ENCODE measurements around the gene IRF5.
A peak's percentile ranks its signal among the peaks of the same experiment; 100 is the strongest.

Gene IRF5

GRCh38 chr7:128955981-128956380 is 18.3 kb downstream of the IRF5 start:
- no peak overlapping the region for H3K4me3 ChIP-seq (ENCODE audit: low read length)
- DNase-seq (ENCODE audit: low read depth) = peak; percentile 67
- TF ChIP-seq, protein P1, sequence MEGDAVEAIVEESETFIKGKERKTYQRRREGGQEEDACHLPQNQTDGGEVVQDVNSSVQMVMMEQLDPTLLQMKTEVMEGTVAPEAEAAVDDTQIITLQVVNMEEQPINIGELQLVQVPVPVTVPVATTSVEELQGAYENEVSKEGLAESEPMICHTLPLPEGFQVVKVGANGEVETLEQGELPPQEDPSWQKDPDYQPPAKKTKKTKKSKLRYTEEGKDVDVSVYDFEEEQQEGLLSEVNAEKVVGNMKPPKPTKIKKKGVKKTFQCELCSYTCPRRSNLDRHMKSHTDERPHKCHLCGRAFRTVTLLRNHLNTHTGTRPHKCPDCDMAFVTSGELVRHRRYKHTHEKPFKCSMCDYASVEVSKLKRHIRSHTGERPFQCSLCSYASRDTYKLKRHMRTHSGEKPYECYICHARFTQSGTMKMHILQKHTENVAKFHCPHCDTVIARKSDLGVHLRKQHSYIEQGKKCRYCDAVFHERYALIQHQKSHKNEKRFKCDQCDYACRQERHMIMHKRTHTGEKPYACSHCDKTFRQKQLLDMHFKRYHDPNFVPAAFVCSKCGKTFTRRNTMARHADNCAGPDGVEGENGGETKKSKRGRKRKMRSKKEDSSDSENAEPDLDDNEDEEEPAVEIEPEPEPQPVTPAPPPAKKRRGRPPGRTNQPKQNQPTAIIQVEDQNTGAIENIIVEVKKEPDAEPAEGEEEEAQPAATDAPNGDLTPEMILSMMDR (IDR thresholded peaks at IDR 0.05; ENCODE audit: insufficient read depth, low read depth, low read length, missing control alignments) = no peak

DNA sequence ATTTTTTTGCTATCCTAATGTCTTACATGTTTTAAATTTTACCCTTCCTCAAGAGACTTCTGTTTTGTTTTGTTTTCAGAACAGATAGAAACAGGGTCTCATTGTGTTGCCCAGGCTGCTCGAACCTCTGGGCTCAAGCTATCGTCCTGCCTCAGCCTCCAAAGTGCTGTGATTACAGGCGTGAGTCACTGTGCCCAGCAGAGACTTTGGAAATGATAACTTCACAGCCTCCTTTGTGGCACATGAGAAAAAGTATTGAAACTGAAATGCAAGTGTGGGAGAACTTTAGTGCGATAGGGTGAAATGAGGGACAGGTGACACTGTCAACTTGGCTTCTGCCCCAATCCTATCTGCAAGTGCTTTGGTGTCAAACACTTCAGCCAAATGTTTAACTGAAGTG is 21.6 kb downstream of the IRF5 start:
- no peak for DNase-seq (ENCODE audit: low read depth)
- H3K4me3 ChIP-seq (ENCODE audit: low read length) = no peak overlapping the region
- TF ChIP-seq, protein P1 (IDR thresholded peaks at IDR 0.05; ENCODE audit: insufficient read depth, low read depth, low read length, missing control alignments) = no peak

GRCh38 chr7:128961030-128961659 is 23.4 kb downstream of the IRF5 start:
- TF ChIP-seq, protein P1 (IDR thresholded peaks at IDR 0.05; ENCODE audit: insufficient read depth, low read depth, low read length, missing control alignments) = no peak
- peak; percentile 92 for DNase-seq (ENCODE audit: low read depth)
- no peak overlapping the region for H3K4me3 ChIP-seq (ENCODE audit: low read length)

GRCh38 chr7:128962899-128963298 is 25.2 kb downstream of the IRF5 start:
- H3K4me3 ChIP-seq (ENCODE audit: low read length) = no peak overlapping the region
- TF ChIP-seq, protein P1 (IDR thresholded peaks at IDR 0.05; ENCODE audit: insufficient read depth, low read depth, low read length, missing control alignments) = no peak
- peak; percentile 89 for DNase-seq (ENCODE audit: low read depth)

DNA sequence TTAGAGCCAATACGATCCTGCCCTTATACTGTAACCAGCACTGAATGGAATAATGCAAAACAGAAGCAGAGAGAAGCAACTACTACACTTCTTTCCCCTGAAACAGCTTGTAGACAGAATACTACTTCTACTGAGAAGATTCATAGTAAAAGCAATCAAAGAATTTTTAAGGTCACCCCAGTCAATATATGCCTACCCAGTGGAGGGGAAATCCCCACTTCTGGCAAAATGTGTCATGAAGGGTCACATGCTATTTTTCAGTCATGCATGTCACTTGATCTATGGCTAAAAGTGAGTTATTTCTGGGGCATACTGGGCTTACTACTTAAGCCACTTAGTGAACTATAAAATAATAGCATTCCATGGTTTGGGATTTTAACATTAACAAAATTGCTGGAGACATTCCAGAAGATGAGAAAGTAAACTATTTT is 25.6 kb downstream of the IRF5 start:
- TF ChIP-seq, protein P1 (IDR thresholded peaks at IDR 0.05; ENCODE audit: insufficient read depth, low read depth, low read length, missing control alignments) = no peak
- peak; percentile 65 for DNase-seq (ENCODE audit: low read depth)

DNA sequence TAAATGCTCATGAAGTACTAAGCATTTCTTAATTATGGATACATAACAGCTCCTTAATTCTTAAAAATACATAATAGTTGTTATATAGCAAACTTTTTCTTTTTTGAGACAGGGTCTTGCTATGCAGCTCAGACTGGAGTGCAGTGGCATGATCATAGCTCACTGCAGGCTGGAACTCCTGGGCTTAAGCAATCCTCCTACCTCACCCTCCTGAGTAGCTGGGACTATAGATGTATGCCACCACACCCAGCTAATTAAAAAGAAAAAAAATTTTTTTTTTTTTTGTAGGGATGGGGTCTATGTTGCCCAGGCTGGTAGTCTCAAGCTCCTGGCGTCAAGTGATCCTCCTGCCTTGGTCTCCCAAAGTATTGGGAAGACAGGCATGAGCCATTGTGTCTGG is 30.9 kb downstream of the IRF5 start:
- DNase-seq (ENCODE audit: low read depth) = no peak
- no peak overlapping the region for H3K4me3 ChIP-seq (ENCODE audit: low read length)
- TF ChIP-seq, protein P1 (IDR thresholded peaks at IDR 0.05; ENCODE audit: insufficient read depth, low read depth, low read length, missing control alignments) = no peak

More for the DNA sequence above, 25.6 kb downstream of the IRF5 start:
- H3K4me3 ChIP-seq (ENCODE audit: low read length) = no peak overlapping the region

Measured in epithelial cell of esophagus (primary cell).